Parathyroid adenoma (tissue), 2 donors: Measurements from ENCODE around the gene TRIP12.
"Not testable (repeated sequence)": the region's sequence is repeated elsewhere in the genome, so short reads cannot be mapped to it uniquely, and the experiment has no call there.

Source experiments
- H2AFZ ChIP-seq: fragments of 300-600 bp; sonication (generic); one replicate; pipeline ENCODE4 v1.7.0; 2017; ENCODE audit warnings: antibody characterized with exemption, mild to moderate bottlenecking
- H3K27ac ChIP-seq: fragments of 300-600 bp; sonication (generic); one replicate; pipeline ENCODE4 v1.7.0; 2017
- H3K27me3 ChIP-seq: fragments of 300-600 bp; sonication (generic); one replicate; pipeline ENCODE4 v1.7.0; 2017; ENCODE audit warnings: low read length; ENCODE audit not compliant: control insufficient read depth, insufficient read depth
- H3K36me3 ChIP-seq: fragments of 300-600 bp; sonication (generic); one replicate; pipeline ENCODE4 v1.7.0; 2017; ENCODE audit warnings: low read length; ENCODE audit not compliant: control insufficient read depth, insufficient read depth
- H3K4me1 ChIP-seq: fragments of 300-600 bp; sonication (generic); one replicate; pipeline ENCODE4 v1.7.0; 2017; ENCODE audit warnings: control low read depth
- H3K4me2 ChIP-seq: fragments of 300-600 bp; sonication (generic); one replicate; pipeline ENCODE4 v1.7.0; 2017; ENCODE audit warnings: low read length
- H3K4me3 ChIP-seq: fragments of 300-600 bp; sonication (generic); one replicate; pipeline ENCODE4 v1.7.0; 2017; ENCODE audit warnings: low read depth, low read length
- H3K79me2 ChIP-seq: fragments of 300-600 bp; sonication (generic); one replicate; pipeline ENCODE4 v1.7.0; 2017; ENCODE audit warnings: control low read depth
- H3K9ac ChIP-seq: fragments of 300-600 bp; sonication (generic); one replicate; pipeline ENCODE4 v1.7.0; 2017; ENCODE audit warnings: mild to moderate bottlenecking
- H3K9me3 ChIP-seq: fragments of 300-600 bp; sonication (generic); one replicate; pipeline ENCODE4 v1.7.0; 2017; ENCODE audit warnings: low read length; ENCODE audit not compliant: control insufficient read depth
- TF ChIP-seq, protein P1 (sequence below): fragments of 300-600 bp; sonication (generic); IDR thresholded peaks from one replicate; pipeline ENCODE4 v1.7.0; 2017; ENCODE audit warnings: antibody characterized with exemption, mild to moderate bottlenecking
- donor health status: primary hyperparathyroidism.

TRIP12 gene

GRCh38 chr2:229800997-229801754, 120.6 kb downstream of the TRIP12 start:
- Histone ChIP-seq H3K4me3 (no peak overlapping the region), H3K36me3 (no peaks in the 10 kb centered on the region), H3K4me2 (no peak overlapping the region), H3K9ac (no peak overlapping the region), H2AFZ (no peak overlapping the region), H3K27ac (no peak overlapping the region), H3K9me3 (no peaks in the 10 kb centered on the region), H3K4me1 (no peaks in the 10 kb centered on the region), H3K27me3 (no peaks in the 10 kb centered on the region), H3K79me2 (no peaks in the 10 kb centered on the region)
- TF ChIP-seq, protein P1, sequence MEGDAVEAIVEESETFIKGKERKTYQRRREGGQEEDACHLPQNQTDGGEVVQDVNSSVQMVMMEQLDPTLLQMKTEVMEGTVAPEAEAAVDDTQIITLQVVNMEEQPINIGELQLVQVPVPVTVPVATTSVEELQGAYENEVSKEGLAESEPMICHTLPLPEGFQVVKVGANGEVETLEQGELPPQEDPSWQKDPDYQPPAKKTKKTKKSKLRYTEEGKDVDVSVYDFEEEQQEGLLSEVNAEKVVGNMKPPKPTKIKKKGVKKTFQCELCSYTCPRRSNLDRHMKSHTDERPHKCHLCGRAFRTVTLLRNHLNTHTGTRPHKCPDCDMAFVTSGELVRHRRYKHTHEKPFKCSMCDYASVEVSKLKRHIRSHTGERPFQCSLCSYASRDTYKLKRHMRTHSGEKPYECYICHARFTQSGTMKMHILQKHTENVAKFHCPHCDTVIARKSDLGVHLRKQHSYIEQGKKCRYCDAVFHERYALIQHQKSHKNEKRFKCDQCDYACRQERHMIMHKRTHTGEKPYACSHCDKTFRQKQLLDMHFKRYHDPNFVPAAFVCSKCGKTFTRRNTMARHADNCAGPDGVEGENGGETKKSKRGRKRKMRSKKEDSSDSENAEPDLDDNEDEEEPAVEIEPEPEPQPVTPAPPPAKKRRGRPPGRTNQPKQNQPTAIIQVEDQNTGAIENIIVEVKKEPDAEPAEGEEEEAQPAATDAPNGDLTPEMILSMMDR: peak; percentile 78

GRCh38 chr2:229798446-229799155, 123.2 kb downstream of the TRIP12 start:
- H2AFZ ChIP-seq: no peak overlapping the region
- no peak overlapping the region for H3K4me2 ChIP-seq
- no peaks in the 10 kb centered on the region for H3K9me3 ChIP-seq
- H3K79me2 ChIP-seq: no peaks in the 10 kb centered on the region
- no peaks in the 10 kb centered on the region for H3K36me3 ChIP-seq
- no peak overlapping the region for H3K9ac ChIP-seq
- no peaks in the 10 kb centered on the region for H3K4me1 ChIP-seq
- H3K4me3 ChIP-seq: no peak overlapping the region
- no peaks in the 10 kb centered on the region for H3K27me3 ChIP-seq
- H3K27ac ChIP-seq: no peak overlapping the region
- TF ChIP-seq, protein P1: no peak

DNA sequence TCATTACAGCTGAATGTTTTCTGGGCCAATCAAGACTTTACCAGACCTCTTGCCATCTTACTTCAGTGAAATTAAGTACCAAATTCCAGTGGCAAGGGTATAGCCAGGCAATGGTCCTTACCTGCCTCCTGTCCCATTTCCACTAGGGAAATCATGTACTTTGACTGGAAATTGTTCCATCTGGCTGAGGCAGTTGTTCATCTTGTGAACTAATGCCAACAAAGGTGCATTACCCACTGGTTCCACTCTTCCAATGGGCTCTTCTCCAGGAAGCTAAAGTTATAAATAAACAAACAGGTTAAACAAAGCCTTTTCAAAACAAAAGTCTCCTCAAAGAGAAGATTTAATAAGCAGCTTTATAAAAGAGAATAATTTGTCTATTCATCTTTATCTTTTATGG, 126.8 kb downstream of the TRIP12 start:
- Histone ChIP-seq H2AFZ (no peak overlapping the region), H3K9me3 (no peaks in the 10 kb centered on the region), H3K27me3 (no peaks in the 10 kb centered on the region), H3K4me1 (no peaks in the 10 kb centered on the region), H3K9ac (no peak overlapping the region), H3K4me2 (no peak overlapping the region), H3K36me3 (no peaks in the 10 kb centered on the region), H3K79me2 (no peaks in the 10 kb centered on the region), H3K27ac (no peak overlapping the region), H3K4me3 (no peak overlapping the region)
- TF ChIP-seq, protein P1: no peak

DNA sequence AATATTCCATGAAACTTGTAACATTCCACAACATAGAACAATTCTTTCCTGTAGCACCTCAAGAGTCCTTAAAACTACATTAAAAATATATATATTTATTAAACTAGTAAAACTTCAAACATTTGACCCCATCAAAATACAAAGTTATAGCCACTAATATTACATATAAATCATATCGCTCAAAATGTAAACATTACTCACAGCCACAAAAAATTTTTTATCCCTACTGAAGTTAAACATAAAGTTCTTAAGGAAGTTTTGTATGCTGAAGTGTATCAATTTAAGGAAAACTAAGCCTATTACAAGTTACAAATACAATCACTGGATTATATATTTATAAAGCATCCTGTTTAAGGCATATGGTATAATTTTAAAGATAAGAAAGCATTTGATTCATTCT, 127.2 kb downstream of the TRIP12 start:
- no peaks in the 10 kb centered on the region for H3K4me1 ChIP-seq
- no peaks in the 10 kb centered on the region for H3K36me3 ChIP-seq
- no peak overlapping the region for H2AFZ ChIP-seq
- no peak overlapping the region for H3K27ac ChIP-seq
- H3K27me3 ChIP-seq: no peaks in the 10 kb centered on the region
- no peak overlapping the region for H3K4me2 ChIP-seq
- TF ChIP-seq, protein P1: no peak
- no peak overlapping the region for H3K9ac ChIP-seq
- no peaks in the 10 kb centered on the region for H3K9me3 ChIP-seq
- no peak overlapping the region for H3K4me3 ChIP-seq
- H3K79me2 ChIP-seq: no peaks in the 10 kb centered on the region

DNA sequence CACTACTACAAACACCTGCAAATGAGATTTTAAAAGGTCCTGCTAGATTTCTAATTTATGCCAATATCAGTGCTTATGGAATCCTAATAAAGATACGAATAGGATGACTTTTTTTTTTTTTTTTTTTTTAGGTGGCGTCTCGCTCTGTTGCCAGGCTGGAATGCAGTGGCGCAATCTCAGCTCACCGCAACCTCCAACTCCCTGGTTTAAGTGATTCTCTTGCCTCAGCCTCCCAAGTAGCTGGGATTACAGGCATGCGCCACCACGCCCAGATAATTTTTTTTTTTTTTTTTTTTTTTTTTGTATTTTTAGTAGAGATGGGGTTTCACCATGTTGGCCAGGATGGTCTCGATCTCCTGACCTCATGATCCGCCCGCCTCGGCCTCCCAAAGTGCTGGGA, 135.5 kb downstream of the TRIP12 start:
- H2AFZ ChIP-seq, H3K27me3 ChIP-seq, H3K79me2 ChIP-seq, H3K4me3 ChIP-seq, H3K36me3 ChIP-seq, H3K9ac ChIP-seq, H3K9me3 ChIP-seq, H3K4me2 ChIP-seq, H3K27ac ChIP-seq: not testable (repeated sequence)
- peaks cover 16% of the 10 kb centered on the region for H3K4me1 ChIP-seq
